A549 (cell line): ENCODE measurements around the gene JOSD1. TPM values are rescaled to one million over a fixed set of nuclear protein-coding genes. Genes with fewer than 3 reads are reported as not detected.

Experiments used
- ATAC-seq, 2 experiments: fragments of 200-7000 bp in 1 of 2; fragments of >200 bp in 1 of 2; cut with Nextera tagmentation in 1 of 2; cut with Tn5 transposase in 1 of 2; 3 replicates each; pipeline versions ENCODE4 v1.8.0 to v1.9.1; 2018 to 2020; ENCODE audit warnings: mild to moderate bottlenecking in 1 of 2, moderate library complexity in 1 of 2
- CTCF ChIA-PET: fragments of 300-600 bp; sonication (Branson Sonifier 250); formaldehyde crosslinking; extraction: SDS; loops from one replicate; lab custom pipeline; 2021; ENCODE audit warnings: antibody characterized with exemption, inconsistent platforms; lab: Yijun Ruan, JAX
- POLR2A ChIA-PET: fragments of 350-600 bp; formaldehyde crosslinking; extraction: SDS; loops from one replicate; lab custom pipeline; 2021; ENCODE audit warnings: antibody characterized with exemption, inconsistent platforms; lab: Yijun Ruan, JAX
- DNase-seq, 2 experiments: peaks; one replicate each; pipeline versions ENCODE4 v3.0.0 to v3.0.0-alpha.2; 2011 to 2016; ENCODE audit warnings: low read depth in 1 of 2, low spot score in 1 of 2
- FAIRE-seq: peaks from 2 replicates; lab custom pipeline; 2011; peaks lifted over from hg19 to GRCh38; lab: Jason Lieb, UNC
- H3K27ac ChIP-seq, 2 experiments: fragments of >200 bp; sonication (Bioruptor Twin); formaldehyde crosslinking; 3 replicates each; pipeline ENCODE4 v1.5.1; 2016 to 2017
- H3K4me1 ChIP-seq: fragments of >200 bp; sonication (Bioruptor Twin); formaldehyde crosslinking; 3 replicates; pipeline ENCODE4 v1.6.1; 2016
- H3K4me2 ChIP-seq: fragments of >200 bp; sonication (Bioruptor Twin); formaldehyde crosslinking; 3 replicates; pipeline ENCODE4 v1.6.1; 2016
- H3K4me3 ChIP-seq: fragments of >200 bp; sonication (Bioruptor Twin); formaldehyde crosslinking; 3 replicates; pipeline ENCODE4 v1.5.1; 2016
- H3K9me3 ChIP-seq: fragments of >200 bp; sonication (Bioruptor Twin); formaldehyde crosslinking; 3 replicates; pipeline ENCODE4 v1.6.1; 2016
- CBX2 ChIP-seq: fragments of 200-600 bp; sonication (generic); IDR thresholded peaks from 2 replicates; pipeline ENCODE4 v1.6.1; 2016; ENCODE audit warnings: low read depth, mild to moderate bottlenecking, borderline replicate concordance
- CBX8 ChIP-seq: fragments of 200-600 bp; sonication (generic); IDR thresholded peaks from 2 replicates; pipeline ENCODE4 v1.6.1; 2016
- EHMT2 ChIP-seq: fragments of 200-600 bp; sonication (generic); IDR thresholded peaks from 2 replicates; pipeline ENCODE4 v1.6.1; 2016; ENCODE audit warnings: antibody characterized with exemption, low read depth, mild to moderate bottlenecking, moderate library complexity
- ELK1 ChIP-seq: fragments of 150-350 bp; IDR thresholded peaks from 2 replicates; pipeline ENCODE4 v1.6.1; 2014; ENCODE audit warnings: low read depth, mild to moderate bottlenecking, low read length
- ESRRA ChIP-seq: fragments of 150-350 bp; IDR thresholded peaks from 2 replicates; pipeline ENCODE4 v1.6.1; 2014; ENCODE audit warnings: mild to moderate bottlenecking, low read length, borderline replicate concordance
- FOSB ChIP-seq: fragments of 250-450 bp; sonication (Bioruptor Pico); IDR thresholded peaks from 2 replicates; pipeline ENCODE4 v1.5.0; 2020; ENCODE audit warnings: mild to moderate bottlenecking, moderate library complexity
- FOSL2 ChIP-seq, 2 experiments: fragments of 450-650 bp in 1 of 2; fragments of >200 bp in 1 of 2; sonication (Bioruptor Twin) in 1 of 2; formaldehyde crosslinking; IDR thresholded peaks; 2 replicates each; pipeline versions ENCODE4 v1.5.0 to v1.6.1; 2016 to 2020; ENCODE audit warnings: mild to moderate bottlenecking in 1 of 2, moderate library complexity in 1 of 2
- HOXA7 ChIP-seq: fragments of 250-450 bp; sonication (Bioruptor Pico); IDR thresholded peaks from 2 replicates; pipeline ENCODE4 v1.5.0; 2020; ENCODE audit warnings: mild to moderate bottlenecking, moderate library complexity
- KDM5A ChIP-seq: fragments of 200-600 bp; sonication (generic); IDR thresholded peaks from 2 replicates; pipeline ENCODE4 v1.6.1; 2016; ENCODE audit warnings: antibody characterized with exemption, mild to moderate bottlenecking
- MAX ChIP-seq: IDR thresholded peaks from 2 replicates; pipeline ENCODE4 v1.6.1; 2012
- NPAS2 ChIP-seq: fragments of 250-450 bp; sonication (Bioruptor Pico); IDR thresholded peaks from 2 replicates; pipeline ENCODE4 v1.8.0; 2022; ENCODE audit warnings: mild to moderate bottlenecking, moderate library complexity, borderline replicate concordance
- NR3C1 ChIP-seq: fragments of >200 bp; sonication (Bioruptor Twin); formaldehyde crosslinking; IDR thresholded peaks from 3 replicates; pipeline ENCODE4 v1.6.1; 2017
- RAD21 ChIP-seq, 2 experiments: fragments of >200 bp in 1 of 2; sonication (Bioruptor Twin) in 1 of 2; formaldehyde crosslinking in 1 of 2; IDR thresholded peaks in 1 of 2; conservative IDR thresholded peaks in 1 of 2; 2 replicates in 1 of 2; 3 replicates in 1 of 2; pipeline ENCODE4 v1.6.1; 2012 to 2018; ENCODE audit warnings: inconsistent platforms in 1 of 2
- RARB ChIP-seq: fragments of 250-450 bp; sonication (Bioruptor Pico); IDR thresholded peaks from 2 replicates; pipeline ENCODE4 v1.8.0; 2021; ENCODE audit warnings: mild to moderate bottlenecking, moderate library complexity
- RNF2 ChIP-seq: fragments of 200-600 bp; sonication (generic); IDR thresholded peaks from 2 replicates; pipeline ENCODE4 v1.6.1; 2016; ENCODE audit warnings: low read depth, mild to moderate bottlenecking, antibody characterized with exemption, moderate library complexity, borderline replicate concordance
- SMC3 ChIP-seq: fragments of >200 bp; sonication (Bioruptor Twin); formaldehyde crosslinking; IDR thresholded peaks from 3 replicates; pipeline ENCODE4 v1.6.1; 2018; ENCODE audit warnings: inconsistent platforms
- USF2 ChIP-seq: fragments of 450-650 bp; IDR thresholded peaks from 2 replicates; pipeline ENCODE4 v1.6.1; 2014; ENCODE audit warnings: antibody characterized with exemption
- ZFP36 ChIP-seq: fragments of 450-650 bp; IDR thresholded peaks from 2 replicates; pipeline ENCODE4 v1.6.1; 2014; ENCODE audit warnings: borderline replicate concordance; ENCODE audit not compliant: partially characterized antibody
- WGBS: methylation state at CpG from one replicate; pipeline ENCODE4 v1.1.6; 2017; ENCODE audit errors: missing lambda C conversion rate; 5-methylcytosine and 5-hydroxymethylcytosine counted together
- polyA plus RNA-seq, 4 experiments: library from polyadenylated mRNA; depleted of rRNA in 3 of 4; stranded (reverse); fragments of >200 nt; fragmentation: RNase III in 1 of 4; extraction: RNeasy Plus Mini Kit Qiagen cat#74134 plus additional on column Dnase treatment in 1 of 4; gene quantifications; 2 replicates in 3 of 4; 3 replicates in 1 of 4; pipeline ENCODE4 v1.2.3, GENCODE V29; 2011 to 2017
- TF ChIP-seq, protein P1 (sequence below): fragments of >200 bp; sonication (Bioruptor Twin); formaldehyde crosslinking; IDR thresholded peaks from 3 replicates; pipeline ENCODE4 v1.6.1; 2016
- TF ChIP-seq, protein P2 (sequence below): fragments of >200 bp; sonication (Bioruptor Twin); formaldehyde crosslinking; IDR thresholded peaks from 3 replicates; pipeline ENCODE4 v1.5.1; 2016
- TF ChIP-seq, protein P3 (sequence below): IDR thresholded peaks from 2 replicates; pipeline ENCODE4 v1.6.1; 2012
- TF ChIP-seq, protein P4 (sequence below): IDR thresholded peaks from 2 replicates; pipeline ENCODE4 v1.6.1; 2012; ENCODE audit warnings: low read depth, borderline replicate concordance
- TF ChIP-seq, protein P5 (sequence below): fragments of >200 bp; sonication (Bioruptor Twin); formaldehyde crosslinking; IDR thresholded peaks from 2 replicates; pipeline ENCODE4 v1.6.1; 2016

The JOSD1 gene
- polyA plus RNA-seq, 2 of the 4 experiments (the other 2 are of a cell fraction) = 29.7 to 37.5 TPM

DNA sequence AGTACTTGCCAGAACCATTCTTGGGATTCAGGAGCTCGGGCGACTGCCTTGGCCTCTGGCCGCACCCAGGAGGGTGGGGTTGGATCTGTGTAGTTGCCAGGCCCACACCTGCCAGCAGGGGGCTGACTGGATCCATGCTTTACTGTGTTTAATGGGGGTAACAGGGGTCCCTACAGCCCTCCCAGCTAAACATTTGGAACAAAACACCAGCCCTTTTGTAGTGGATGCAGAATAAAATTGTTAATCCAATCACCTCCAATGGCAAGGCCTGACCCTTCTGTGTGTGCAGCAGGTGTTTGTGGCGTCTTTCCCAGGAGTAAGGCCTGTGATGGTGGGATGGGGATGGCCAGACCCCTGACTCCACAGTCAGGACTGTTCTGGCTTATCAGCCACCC is 32.6 kb upstream of the JOSD1 start:
- Histone ChIP-seq H3K27ac (no peak overlapping the region), H3K4me1 (no peaks in the 10 kb centered on the region), H3K9me3 (no peaks in the 10 kb centered on the region)
- no peak for FAIRE-seq
- CTCF ChIA-PET = interaction anchor here (0.7 to 7.4 kb wide), 13 partner anchors 9 to 664 kb away, joined by 3 to 69 read pairs (median 6); partner anchors contain the start of gene SUN2
- WGBS = 42% methylated on average over 3 of the region's 4 CpGs
- TF ChIP-seq RARB (CRISPR knock-in tag) = no peak
- no peak for TF ChIP-seq USF2
- no peak for TF ChIP-seq ZFP36
- TF ChIP-seq NPAS2 (CRISPR knock-in tag) = no peak
- TF ChIP-seq, protein P1, sequence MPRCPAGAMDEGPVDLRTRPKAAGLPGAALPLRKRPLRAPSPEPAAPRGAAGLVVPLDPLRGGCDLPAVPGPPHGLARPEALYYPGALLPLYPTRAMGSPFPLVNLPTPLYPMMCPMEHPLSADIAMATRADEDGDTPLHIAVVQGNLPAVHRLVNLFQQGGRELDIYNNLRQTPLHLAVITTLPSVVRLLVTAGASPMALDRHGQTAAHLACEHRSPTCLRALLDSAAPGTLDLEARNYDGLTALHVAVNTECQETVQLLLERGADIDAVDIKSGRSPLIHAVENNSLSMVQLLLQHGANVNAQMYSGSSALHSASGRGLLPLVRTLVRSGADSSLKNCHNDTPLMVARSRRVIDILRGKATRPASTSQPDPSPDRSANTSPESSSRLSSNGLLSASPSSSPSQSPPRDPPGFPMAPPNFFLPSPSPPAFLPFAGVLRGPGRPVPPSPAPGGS = no peak
- TF ChIP-seq, protein P2, sequence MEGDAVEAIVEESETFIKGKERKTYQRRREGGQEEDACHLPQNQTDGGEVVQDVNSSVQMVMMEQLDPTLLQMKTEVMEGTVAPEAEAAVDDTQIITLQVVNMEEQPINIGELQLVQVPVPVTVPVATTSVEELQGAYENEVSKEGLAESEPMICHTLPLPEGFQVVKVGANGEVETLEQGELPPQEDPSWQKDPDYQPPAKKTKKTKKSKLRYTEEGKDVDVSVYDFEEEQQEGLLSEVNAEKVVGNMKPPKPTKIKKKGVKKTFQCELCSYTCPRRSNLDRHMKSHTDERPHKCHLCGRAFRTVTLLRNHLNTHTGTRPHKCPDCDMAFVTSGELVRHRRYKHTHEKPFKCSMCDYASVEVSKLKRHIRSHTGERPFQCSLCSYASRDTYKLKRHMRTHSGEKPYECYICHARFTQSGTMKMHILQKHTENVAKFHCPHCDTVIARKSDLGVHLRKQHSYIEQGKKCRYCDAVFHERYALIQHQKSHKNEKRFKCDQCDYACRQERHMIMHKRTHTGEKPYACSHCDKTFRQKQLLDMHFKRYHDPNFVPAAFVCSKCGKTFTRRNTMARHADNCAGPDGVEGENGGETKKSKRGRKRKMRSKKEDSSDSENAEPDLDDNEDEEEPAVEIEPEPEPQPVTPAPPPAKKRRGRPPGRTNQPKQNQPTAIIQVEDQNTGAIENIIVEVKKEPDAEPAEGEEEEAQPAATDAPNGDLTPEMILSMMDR = peak; percentile 56
- TF ChIP-seq RAD21 (conservative IDR thresholded peaks at IDR 0.05 in 1 of 2, IDR thresholded peaks at IDR 0.05 in 1 of 2) = peak; percentile 49 to 52; a peak in 4 of 5 replicates
- no peak for TF ChIP-seq CBX2
- TF ChIP-seq SMC3 = peak; percentile 45
- TF ChIP-seq NR3C1 = no peak
- TF ChIP-seq, all 56 proteins: peak for 3
- peak; percentile 29 to 60 for DNase-seq
- H3K4me2 ChIP-seq = no peak overlapping the region
- no peak overlapping the region for H3K4me3 ChIP-seq
- POLR2A ChIA-PET = no interaction called here
- ATAC-seq = peak; percentile 72 to 83

DNA sequence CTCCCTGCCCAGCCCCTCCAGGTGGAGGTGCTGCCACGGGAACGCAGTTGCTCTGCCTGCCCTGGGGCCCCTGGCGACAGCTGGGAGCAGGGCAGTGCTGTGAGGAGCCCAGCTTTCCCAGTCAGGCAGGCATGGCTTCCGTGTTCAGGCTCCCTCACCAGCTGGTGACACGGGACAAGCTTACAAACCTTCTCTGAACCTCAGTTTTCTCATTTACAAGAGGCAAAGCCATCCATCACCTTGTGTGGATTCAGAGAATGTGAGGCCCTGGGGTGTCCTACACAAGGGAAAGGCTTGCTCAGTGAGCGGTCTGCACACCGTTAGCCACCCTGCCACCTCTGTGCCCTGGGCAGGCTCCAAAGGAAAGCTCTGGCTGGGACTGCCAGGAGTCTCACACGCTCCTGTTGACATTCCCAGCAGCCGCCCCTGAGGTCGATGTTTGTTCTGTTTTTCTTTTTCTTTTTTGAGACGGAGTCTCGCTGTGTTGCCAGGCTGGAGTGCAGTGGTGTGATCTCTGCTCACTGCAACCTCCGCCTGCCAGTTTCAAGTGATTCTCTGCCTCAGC is 31.6 kb upstream of the JOSD1 start:
- FAIRE-seq (no peak), DNase-seq (no peak), ATAC-seq (0 out of 6 replicates have a peak, but pooled peaks of 1 of the 2 experiments have one; percentile 7)
- POLR2A ChIA-PET = no interaction called here
- no peak for TF ChIP-seq NR3C1
- TF ChIP-seq, protein P3, sequence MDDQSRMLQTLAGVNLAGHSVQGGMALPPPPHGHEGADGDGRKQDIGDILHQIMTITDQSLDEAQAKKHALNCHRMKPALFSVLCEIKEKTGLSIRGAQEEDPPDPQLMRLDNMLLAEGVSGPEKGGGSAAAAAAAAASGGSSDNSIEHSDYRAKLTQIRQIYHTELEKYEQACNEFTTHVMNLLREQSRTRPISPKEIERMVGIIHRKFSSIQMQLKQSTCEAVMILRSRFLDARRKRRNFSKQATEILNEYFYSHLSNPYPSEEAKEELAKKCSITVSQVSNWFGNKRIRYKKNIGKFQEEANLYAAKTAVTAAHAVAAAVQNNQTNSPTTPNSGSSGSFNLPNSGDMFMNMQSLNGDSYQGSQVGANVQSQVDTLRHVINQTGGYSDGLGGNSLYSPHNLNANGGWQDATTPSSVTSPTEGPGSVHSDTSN = no peak
- TF ChIP-seq SMC3 = no peak
- no peak for TF ChIP-seq HOXA7 (CRISPR knock-in tag)
- no peak for TF ChIP-seq ESRRA
- no peak for TF ChIP-seq CBX8
- TF ChIP-seq RNF2 = no peak
- TF ChIP-seq EHMT2 = no peak
- TF ChIP-seq, protein P2 = no peak
- TF ChIP-seq FOSB (CRISPR knock-in tag) = no peak
- TF ChIP-seq FOSL2 (IDR thresholded peaks at IDR 0.05) = no peak
- no peak for TF ChIP-seq FOSL2 (CRISPR knock-in tag; IDR thresholded peaks at IDR 0.05)
- TF ChIP-seq, protein P4, sequence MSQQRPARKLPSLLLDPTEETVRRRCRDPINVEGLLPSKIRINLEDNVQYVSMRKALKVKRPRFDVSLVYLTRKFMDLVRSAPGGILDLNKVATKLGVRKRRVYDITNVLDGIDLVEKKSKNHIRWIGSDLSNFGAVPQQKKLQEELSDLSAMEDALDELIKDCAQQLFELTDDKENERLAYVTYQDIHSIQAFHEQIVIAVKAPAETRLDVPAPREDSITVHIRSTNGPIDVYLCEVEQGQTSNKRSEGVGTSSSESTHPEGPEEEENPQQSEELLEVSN = no peak
- TF ChIP-seq MAX = no peak
- TF ChIP-seq, protein P5, sequence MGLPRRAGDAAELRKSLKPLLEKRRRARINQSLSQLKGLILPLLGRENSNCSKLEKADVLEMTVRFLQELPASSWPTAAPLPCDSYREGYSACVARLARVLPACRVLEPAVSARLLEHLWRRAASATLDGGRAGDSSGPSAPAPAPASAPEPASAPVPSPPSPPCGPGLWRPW = no peak
- no peak for TF ChIP-seq ELK1
- TF ChIP-seq KDM5A = no peak
- Histone ChIP-seq H3K4me1 (no peaks in the 10 kb centered on the region), H3K27ac (no peak overlapping the region), H3K4me3 (no peak overlapping the region), H3K4me2 (no peak overlapping the region), H3K9me3 (no peaks in the 10 kb centered on the region)
- CTCF ChIA-PET = interaction anchor here (0.8 to 7.4 kb wide), 11 partner anchors 9 to 663 kb away, joined by 3 to 69 read pairs (median 10); partner anchors contain the start of gene SUN2
- WGBS = 93% methylated on average over 11 of the region's 13 CpGs
